Measurements from ENCODE around the gene HMGCS2.

GRCh38 chr1:119808491-119808890 is 39.8 kb upstream of the HMGCS2 start:
- TF ChIP-seq CTCF (IDR thresholded peaks at IDR 0.05) (no peak), EZH2 (IDR thresholded peaks at IDR 0.05; ENCODE audit: borderline replicate concordance, insufficient read depth, low read depth, low read length, poor library complexity, severe bottlenecking) (no peak)
